Hepatocyte (in vitro differentiated cells): ENCODE measurements around the gene FOCAD.

Experiments used
- EZH2 ChIP-seq: fragments of 200-600 bp; sonication (generic); IDR thresholded peaks from 2 replicates; pipeline ENCODE4 v1.6.1; 2016; ENCODE audit warnings: antibody characterized with exemption, mild to moderate bottlenecking, borderline replicate concordance
- EZH2phosphoT487 ChIP-seq: fragments of 200-600 bp; sonication (generic); IDR thresholded peaks from one replicate; pipeline ENCODE4 v1.6.1; 2018; ENCODE audit warnings: antibody characterized with exemption, mild to moderate bottlenecking, low read depth, moderate library complexity; ENCODE audit not compliant: unreplicated experiment, severe bottlenecking
- TF ChIP-seq, protein P1 (sequence below): fragments of 200-600 bp; sonication (generic); IDR thresholded peaks from 2 replicates; pipeline ENCODE4 v1.5.1; 2016; ENCODE audit warnings: antibody characterized with exemption, mild to moderate bottlenecking; ENCODE audit not compliant: poor library complexity

DNA sequence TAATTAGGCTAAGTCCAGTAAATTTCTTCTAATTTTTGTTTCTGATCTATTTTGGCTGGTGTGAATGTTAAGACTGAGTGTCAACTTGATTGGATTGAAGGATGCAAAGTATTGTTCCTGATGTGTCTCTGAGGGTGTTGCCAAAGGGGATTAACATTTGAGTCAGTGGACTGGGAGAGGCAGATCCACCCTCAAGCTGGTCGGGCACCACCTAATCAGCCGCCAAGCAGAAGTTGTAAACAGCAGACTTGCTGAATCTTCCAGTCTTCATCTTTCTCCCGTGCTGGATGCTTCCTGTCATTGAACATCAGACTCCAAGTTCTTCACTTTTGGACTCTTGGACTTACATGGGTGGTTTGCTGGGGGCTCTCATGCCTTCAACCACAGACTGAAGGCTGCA lies 40.4 kb upstream of the FOCAD start:
- TF ChIP-seq, protein P1, sequence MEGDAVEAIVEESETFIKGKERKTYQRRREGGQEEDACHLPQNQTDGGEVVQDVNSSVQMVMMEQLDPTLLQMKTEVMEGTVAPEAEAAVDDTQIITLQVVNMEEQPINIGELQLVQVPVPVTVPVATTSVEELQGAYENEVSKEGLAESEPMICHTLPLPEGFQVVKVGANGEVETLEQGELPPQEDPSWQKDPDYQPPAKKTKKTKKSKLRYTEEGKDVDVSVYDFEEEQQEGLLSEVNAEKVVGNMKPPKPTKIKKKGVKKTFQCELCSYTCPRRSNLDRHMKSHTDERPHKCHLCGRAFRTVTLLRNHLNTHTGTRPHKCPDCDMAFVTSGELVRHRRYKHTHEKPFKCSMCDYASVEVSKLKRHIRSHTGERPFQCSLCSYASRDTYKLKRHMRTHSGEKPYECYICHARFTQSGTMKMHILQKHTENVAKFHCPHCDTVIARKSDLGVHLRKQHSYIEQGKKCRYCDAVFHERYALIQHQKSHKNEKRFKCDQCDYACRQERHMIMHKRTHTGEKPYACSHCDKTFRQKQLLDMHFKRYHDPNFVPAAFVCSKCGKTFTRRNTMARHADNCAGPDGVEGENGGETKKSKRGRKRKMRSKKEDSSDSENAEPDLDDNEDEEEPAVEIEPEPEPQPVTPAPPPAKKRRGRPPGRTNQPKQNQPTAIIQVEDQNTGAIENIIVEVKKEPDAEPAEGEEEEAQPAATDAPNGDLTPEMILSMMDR: no peak
- TF ChIP-seq EZH2 (no peak), EZH2phosphoT487 (no peak)
